Stimulated activated CD8-positive, alpha-beta memory T cell treated with anti-CD3 and anti-CD28 coated beads, Interleukin-15, amount 100 ng/mL, for 48 hours (primary cell): ENCODE measurements around the gene RABL3.
"Not testable (repeated sequence)": the region's sequence is repeated elsewhere in the genome, so short reads cannot be mapped to it uniquely, and the experiment has no call there.

Experiments used
- DNase-seq, 2 donors: peaks; one replicate each; pipeline ENCODE4 v3.0.0-alpha.2; 2020; ENCODE audit warnings: low read depth in 2 of 2

RABL3 gene

GRCh38 chr3:120745466-120745865 lies 3.1 kb upstream of the RABL3 start:
- DNase-seq = no peak

- DNase-seq = no peak
Observed at GRCh38 chr3:120743556-120744195, 1.4 kb upstream of the RABL3 start.

GRCh38 chr3:120742849-120743365 lies 591 bp upstream of the RABL3 start:
- no peak for DNase-seq

GRCh38 chr3:120741837-120742197 lies 499 bp downstream of the RABL3 start:
- DNase-seq = no peak

- no peak for DNase-seq
Observed at GRCh38 chr3:120741320-120741719, 996 bp downstream of the RABL3 start.

- not testable (repeated sequence) for DNase-seq
Observed at GRCh38 chr3:120738006-120738405, 4.3 kb downstream of the RABL3 start.

GRCh38 chr3:120730576-120731542 lies 11.5 kb downstream of the RABL3 start:
- no peak for DNase-seq

- DNase-seq = no peak
Observed at GRCh38 chr3:120726791-120727190, 15.5 kb downstream of the RABL3 start.

- peak in 1 of 2 donors; percentile 41 for DNase-seq
Observed at GRCh38 chr3:120719167-120719834, 23.0 kb downstream of the RABL3 start.

GRCh38 chr3:120713262-120713661 lies 29.1 kb downstream of the RABL3 start:
- DNase-seq = no peak

- DNase-seq = no peak
Observed at GRCh38 chr3:120710369-120710768, 31.9 kb downstream of the RABL3 start.

GRCh38 chr3:120708408-120708807 lies 33.9 kb downstream of the RABL3 start:
- no peak for DNase-seq

GRCh38 chr3:120706950-120707349 lies 35.4 kb downstream of the RABL3 start:
- no peak for DNase-seq

- no peak for DNase-seq
Observed at GRCh38 chr3:120705884-120706582, 36.3 kb downstream of the RABL3 start.

- DNase-seq = no peak
Observed at GRCh38 chr3:120699333-120699732, 43.0 kb downstream of the RABL3 start.

GRCh38 chr3:120693439-120694171 lies 48.7 kb downstream of the RABL3 start:
- no peak for DNase-seq

GRCh38 chr3:120689395-120689794 lies 52.9 kb downstream of the RABL3 start:
- DNase-seq = no peak

- DNase-seq = no peak
Observed at GRCh38 chr3:120688121-120688520, 54.2 kb downstream of the RABL3 start.

- DNase-seq = no peak
Observed at GRCh38 chr3:120685411-120685810, 56.9 kb downstream of the RABL3 start.

GRCh38 chr3:120684896-120685295 lies 57.4 kb downstream of the RABL3 start:
- DNase-seq = no peak
